Measurements from ENCODE around the gene FBXO27.
"Not testable (repeated sequence)": the region's sequence is repeated elsewhere in the genome, so short reads cannot be mapped to it uniquely, and the experiment has no call there.

Gene FBXO27

GRCh38 chr19:39045506-39045905 is 13.2 kb upstream of the FBXO27 start:
- in situ Hi-C loops (cut with MboI; ENCODE audit: low sequenced_read_pairs) = no loop called here

- in situ Hi-C loops (cut with MboI; ENCODE audit: low sequenced_read_pairs) = no loop called here
Measured at GRCh38 chr19:39038098-39038497, 5.7 kb upstream of the FBXO27 start.

GRCh38 chr19:39037194-39037593 is 4.8 kb upstream of the FBXO27 start:
- in situ Hi-C loops (cut with MboI; ENCODE audit: low sequenced_read_pairs) = no loop called here

- in situ Hi-C loops (cut with MboI; ENCODE audit: low sequenced_read_pairs) = no loop called here
Measured at GRCh38 chr19:39036581-39036980, 4.2 kb upstream of the FBXO27 start.

- in situ Hi-C loops (cut with MboI; ENCODE audit: low sequenced_read_pairs) = no loop called here
Measured at GRCh38 chr19:39031368-39032062, 834 bp downstream of the FBXO27 start.

GRCh38 chr19:39030854-39031367 is 1.4 kb downstream of the FBXO27 start:
- in situ Hi-C loops (cut with MboI; ENCODE audit: low sequenced_read_pairs) = no loop called here

- in situ Hi-C loops (cut with MboI; ENCODE audit: low sequenced_read_pairs) = no loop called here
Measured at GRCh38 chr19:39024875-39025641, 7.3 kb downstream of the FBXO27 start.

GRCh38 chr19:39021063-39021462 is 11.3 kb downstream of the FBXO27 start:
- in situ Hi-C loops (cut with MboI; ENCODE audit: low sequenced_read_pairs) = no loop called here

- in situ Hi-C loops (cut with MboI; ENCODE audit: low sequenced_read_pairs) = no loop called here
Measured at GRCh38 chr19:39017646-39018045, 14.7 kb downstream of the FBXO27 start.

- in situ Hi-C loops (cut with MboI; ENCODE audit: low sequenced_read_pairs) = no loop called here
Measured at GRCh38 chr19:39017026-39017425, 15.3 kb downstream of the FBXO27 start.

GRCh38 chr19:39014037-39014436 is 18.3 kb downstream of the FBXO27 start:
- in situ Hi-C loops (cut with MboI; ENCODE audit: low sequenced_read_pairs) = no loop called here

- in situ Hi-C loops (cut with MboI; ENCODE audit: low sequenced_read_pairs) = no loop called here
Measured at GRCh38 chr19:39009001-39009400, 23.3 kb downstream of the FBXO27 start.

- in situ Hi-C loops (cut with MboI; ENCODE audit: low sequenced_read_pairs) = no loop called here
Measured at GRCh38 chr19:39008137-39008536, 24.2 kb downstream of the FBXO27 start.

- in situ Hi-C loops (cut with MboI; ENCODE audit: low sequenced_read_pairs) = no loop called here
Measured at GRCh38 chr19:39007096-39007495, 25.3 kb downstream of the FBXO27 start.

- in situ Hi-C loops (cut with MboI; ENCODE audit: low sequenced_read_pairs) = no loop called here
Measured at GRCh38 chr19:39004403-39004802, 27.9 kb downstream of the FBXO27 start.

- in situ Hi-C loops (cut with MboI; ENCODE audit: low sequenced_read_pairs) = no loop called here
Measured at GRCh38 chr19:39003796-39004195, 28.6 kb downstream of the FBXO27 start.

GRCh38 chr19:39003188-39003587 is 29.2 kb downstream of the FBXO27 start:
- in situ Hi-C loops (cut with MboI; ENCODE audit: low sequenced_read_pairs) = no loop called here

GRCh38 chr19:39001041-39001440 is 31.3 kb downstream of the FBXO27 start:
- in situ Hi-C loops (cut with MboI; ENCODE audit: low sequenced_read_pairs) = no loop called here

- in situ Hi-C loops (cut with MboI; ENCODE audit: low sequenced_read_pairs) = not testable (repeated sequence)
Measured at GRCh38 chr19:38997576-38997975, 34.8 kb downstream of the FBXO27 start.

GRCh38 chr19:38993271-38993670 is 39.1 kb downstream of the FBXO27 start:
- in situ Hi-C loops (cut with MboI; ENCODE audit: low sequenced_read_pairs) = no loop called here

- in situ Hi-C loops (cut with MboI; ENCODE audit: low sequenced_read_pairs) = no loop called here
Measured at GRCh38 chr19:38990949-38991697, 41.2 kb downstream of the FBXO27 start.
